HUES64 (cell line): ENCODE results near the gene PRSS12.
"Not testable (repeated sequence)": the region's sequence is repeated elsewhere in the genome, so short reads cannot be mapped to it uniquely, and the experiment has no call there.

Experiments used
- H3K27ac ChIP-seq: 2 replicates; pipeline ENCODE4 v1.7.0; 2013; ENCODE audit warnings: low read depth, low read length, inconsistent platforms
- H3K27me3 ChIP-seq: 2 replicates; pipeline ENCODE4 v1.6.1; 2013; ENCODE audit warnings: mild to moderate bottlenecking, low read length; ENCODE audit not compliant: insufficient read depth
- H3K36me3 ChIP-seq: 2 replicates; pipeline ENCODE4 v1.6.1; 2013; ENCODE audit warnings: mild to moderate bottlenecking, low read length; ENCODE audit not compliant: insufficient read depth
- H3K4me1 ChIP-seq: 2 replicates; pipeline ENCODE4 v1.6.1; 2013; ENCODE audit warnings: mild to moderate bottlenecking, low read length, moderate library complexity; ENCODE audit not compliant: insufficient read depth
- H3K4me3 ChIP-seq: 2 replicates; pipeline ENCODE4 v1.5.1; 2013; ENCODE audit warnings: mild to moderate bottlenecking, low read length, moderate library complexity
- H3K9ac ChIP-seq: 2 replicates; pipeline ENCODE4 v1.6.1; 2013; ENCODE audit warnings: mild to moderate bottlenecking, low read depth, low read length
- H3K9me3 ChIP-seq: 2 replicates; pipeline ENCODE4 v1.6.1; 2013; ENCODE audit warnings: low read depth, low read length; ENCODE audit not compliant: insufficient read depth
- WGBS: fragments of 150-250, 120-280 bp; methylation state at CpG from one replicate; pipeline ENCODE4 v1.1.7; 2013; ENCODE audit warnings: missing lambda C conversion rate; 5-methylcytosine and 5-hydroxymethylcytosine counted together

The PRSS12 gene

GRCh38 chr4:118322831-118323502 is 29.8 kb downstream of the PRSS12 start:
- peaks cover 14% of the 10 kb centered on the region for H3K4me1 ChIP-seq
- no peaks in the 10 kb centered on the region for H3K9me3 ChIP-seq
- H3K27ac ChIP-seq, result no peak overlapping the region
- no peaks in the 10 kb centered on the region for H3K27me3 ChIP-seq
- no peaks in the 10 kb centered on the region for H3K36me3 ChIP-seq
- no peak overlapping the region for H3K9ac ChIP-seq
- 92% methylated on average over 5 of the region's 5 CpGs for WGBS
- H3K4me3 ChIP-seq, result no peak overlapping the region

DNA sequence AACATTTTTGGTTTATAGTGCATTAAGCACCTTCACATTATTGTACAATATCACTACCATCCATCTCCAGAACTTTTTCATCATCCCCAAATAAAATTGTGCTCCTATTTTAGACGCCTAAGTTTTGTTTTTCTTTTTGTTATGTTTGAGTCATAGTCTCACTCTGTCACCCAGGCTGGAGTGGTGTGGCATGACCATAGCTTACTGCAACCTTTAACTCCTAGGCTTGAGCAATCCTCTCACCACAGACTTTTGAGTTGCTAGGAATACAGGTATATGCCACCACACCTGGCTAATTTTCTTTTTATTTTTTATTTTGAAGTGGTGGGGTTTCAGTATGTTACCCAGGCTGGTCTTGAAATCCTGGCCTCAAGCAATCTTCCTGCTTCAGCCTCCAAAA is 33.9 kb downstream of the PRSS12 start:
- no peak overlapping the region for H3K27ac ChIP-seq
- no peak overlapping the region for H3K9ac ChIP-seq
- H3K4me3 ChIP-seq, result no peak overlapping the region
- no peaks in the 10 kb centered on the region for H3K9me3 ChIP-seq
- H3K36me3 ChIP-seq, result no peaks in the 10 kb centered on the region
- H3K27me3 ChIP-seq, result no peaks in the 10 kb centered on the region
- WGBS, result 86% methylated on average over 1 of the region's 1 CpG
- no peaks in the 10 kb centered on the region for H3K4me1 ChIP-seq

DNA sequence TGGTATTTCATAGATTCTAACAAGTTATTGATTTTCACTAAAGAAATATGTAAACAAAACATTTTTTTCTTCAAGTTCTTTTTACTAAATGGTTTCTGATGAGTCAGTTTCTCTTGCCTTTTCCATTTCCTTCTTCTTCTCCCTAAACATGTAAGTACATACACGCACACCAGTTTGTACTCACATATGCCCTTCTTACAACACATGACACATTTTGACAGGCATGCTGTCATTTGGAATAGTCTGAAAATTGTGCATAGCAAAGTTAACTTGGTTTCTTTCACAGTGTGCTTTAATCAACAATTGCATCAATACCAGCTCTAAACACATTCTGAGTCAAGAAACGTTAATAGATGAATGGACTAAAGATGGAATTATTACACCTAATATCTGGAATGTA is 35.1 kb downstream of the PRSS12 start:
- no peaks in the 10 kb centered on the region for H3K27me3 ChIP-seq
- H3K4me1 ChIP-seq, result no peaks in the 10 kb centered on the region
- no peak overlapping the region for H3K27ac ChIP-seq
- H3K9ac ChIP-seq, result no peak overlapping the region
- no peak overlapping the region for H3K4me3 ChIP-seq
- H3K9me3 ChIP-seq, result no peaks in the 10 kb centered on the region
- WGBS, result 94% methylated on average over 1 of the region's 2 CpGs
- no peaks in the 10 kb centered on the region for H3K36me3 ChIP-seq

- H3K9ac ChIP-seq, result no peak overlapping the region
- no peaks in the 10 kb centered on the region for H3K4me1 ChIP-seq
- H3K27ac ChIP-seq, result no peak overlapping the region
- no peak overlapping the region for H3K4me3 ChIP-seq
- no peaks in the 10 kb centered on the region for H3K36me3 ChIP-seq
- H3K9me3 ChIP-seq, result no peaks in the 10 kb centered on the region
- H3K27me3 ChIP-seq, result no peaks in the 10 kb centered on the region
- WGBS, result 93% methylated on average over 2 of the region's 2 CpGs
Measured at GRCh38 chr4:118314221-118314620, 38.6 kb downstream of the PRSS12 start.

DNA sequence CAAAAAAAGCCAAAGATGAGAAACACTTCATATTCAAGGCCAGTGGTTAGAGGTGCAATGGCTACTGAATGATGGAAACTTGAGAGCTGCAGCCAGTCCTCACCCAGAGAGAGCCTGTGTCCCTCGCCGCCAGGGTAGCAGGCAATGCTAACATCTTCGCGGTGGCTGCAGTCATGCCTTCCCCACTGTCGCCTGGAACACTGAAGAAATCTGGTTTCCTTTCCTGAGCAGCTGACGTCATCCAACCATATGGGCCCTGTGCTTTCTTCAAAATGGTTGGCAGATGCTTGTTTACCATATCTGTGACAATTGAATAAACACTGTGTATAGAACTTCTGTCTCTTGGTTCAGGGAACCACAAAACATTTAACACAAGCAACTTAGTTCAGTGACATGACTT is 39.7 kb downstream of the PRSS12 start:
- no peaks in the 10 kb centered on the region for H3K9me3 ChIP-seq
- H3K36me3 ChIP-seq, result no peaks in the 10 kb centered on the region
- H3K9ac ChIP-seq, result no peak overlapping the region
- 81% methylated on average over 6 of the region's 6 CpGs for WGBS
- H3K27ac ChIP-seq, result no peak overlapping the region
- no peak overlapping the region for H3K4me3 ChIP-seq
- H3K4me1 ChIP-seq, result peaks cover 5% of the 10 kb centered on the region; the same call in 1 of the 2 replicates
- H3K27me3 ChIP-seq, result no peaks in the 10 kb centered on the region

- peaks cover 16% of the 10 kb centered on the region; the same call in 1 of the 2 replicates for H3K4me1 ChIP-seq
- H3K36me3 ChIP-seq, result no peaks in the 10 kb centered on the region
- H3K27ac ChIP-seq, result no peak overlapping the region
- 83% methylated on average over 4 of the region's 4 CpGs for WGBS
- H3K4me3 ChIP-seq, result no peak overlapping the region
- no peaks in the 10 kb centered on the region for H3K27me3 ChIP-seq
- H3K9ac ChIP-seq, result no peak overlapping the region
- no peaks in the 10 kb centered on the region for H3K9me3 ChIP-seq
Measured at GRCh38 chr4:118308306-118309030, 44.3 kb downstream of the PRSS12 start.

DNA sequence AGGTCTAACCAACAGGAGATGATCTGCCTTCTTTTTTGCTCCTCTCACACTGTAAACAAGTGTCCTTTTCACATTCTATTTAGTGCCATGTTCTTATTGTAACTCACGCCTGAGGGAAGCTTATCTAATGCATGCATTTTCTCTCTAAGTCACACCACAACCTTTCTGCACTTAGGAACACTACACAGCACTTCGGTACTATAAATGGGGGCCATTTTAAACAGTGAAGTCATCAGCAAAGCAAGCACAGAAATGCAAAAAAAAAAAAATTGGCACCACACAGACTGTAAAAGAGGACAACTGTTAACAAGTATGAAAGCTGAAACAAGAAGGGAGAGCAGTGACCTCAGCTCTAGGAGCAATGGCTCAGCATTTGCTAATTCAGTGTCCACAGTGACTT is 45.2 kb downstream of the PRSS12 start:
- Histone ChIP-seq H3K27ac (no peak overlapping the region), H3K9me3 (no peaks in the 10 kb centered on the region), H3K36me3 (no peaks in the 10 kb centered on the region), H3K4me1 (peaks cover 16% of the 10 kb centered on the region; the same call in 1 of the 2 replicates), H3K4me3 (no peak overlapping the region), H3K9ac (no peak overlapping the region), H3K27me3 (no peaks in the 10 kb centered on the region)
- WGBS, result 27% methylated on average over 2 of the region's 2 CpGs

DNA sequence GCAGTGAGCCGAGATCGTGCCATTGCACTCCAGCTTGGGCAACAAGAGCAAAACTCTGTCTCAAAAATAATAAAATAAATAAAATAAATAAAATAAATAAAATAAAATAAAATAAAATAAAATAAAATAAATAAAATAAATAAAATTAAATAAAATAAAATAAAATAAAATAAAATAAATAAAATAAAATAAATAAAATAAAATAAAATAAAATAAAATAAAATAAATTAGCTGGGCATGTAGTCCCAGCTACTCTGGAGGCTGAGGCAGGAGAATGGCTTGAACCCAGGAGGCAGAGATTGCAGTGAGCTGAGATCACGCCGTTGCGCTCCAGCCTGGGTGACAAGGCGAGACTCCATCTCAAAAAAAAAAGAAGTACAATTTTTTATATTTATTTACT is 53.2 kb downstream of the PRSS12 start:
- 97% methylated on average over 5 of the region's 6 CpGs for WGBS

DNA sequence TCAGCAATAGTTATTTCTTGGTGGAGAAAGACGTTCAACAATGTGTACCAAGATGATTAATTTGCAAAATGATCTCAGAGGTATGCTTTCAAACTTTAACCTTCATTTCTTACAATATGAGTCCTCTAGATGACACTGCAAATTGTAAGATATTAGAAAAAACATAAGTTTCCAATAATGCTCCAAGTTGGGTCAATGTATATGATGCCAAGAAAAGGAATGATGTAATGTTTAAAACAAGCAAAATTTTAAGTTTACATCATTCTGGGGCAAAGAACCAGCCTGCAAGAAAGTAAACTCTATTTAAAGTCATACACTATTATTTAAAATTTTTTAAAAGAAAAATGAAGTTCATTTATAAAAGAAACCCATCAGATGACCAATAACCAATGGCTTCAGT is 56.1 kb downstream of the PRSS12 start:
- 100% methylated on average over 1 of the region's 1 CpG for WGBS
- H3K9me3 ChIP-seq, result no peaks in the 10 kb centered on the region
- no peak overlapping the region for H3K27ac ChIP-seq

More for the DNA sequence above, 53.2 kb downstream of the PRSS12 start:
- H3K9me3 ChIP-seq, H3K9ac ChIP-seq, H3K27ac ChIP-seq, H3K27me3 ChIP-seq, H3K4me1 ChIP-seq, H3K4me3 ChIP-seq, H3K36me3 ChIP-seq: not testable (repeated sequence)

GRCh38 chr4:118290951-118291350 is 61.9 kb downstream of the PRSS12 start:
- H3K36me3 ChIP-seq, result no peaks in the 10 kb centered on the region
- H3K9ac ChIP-seq, result no peak overlapping the region
- WGBS, result 89% methylated on average over 2 of the region's 2 CpGs

More for the DNA sequence above, 56.1 kb downstream of the PRSS12 start:
- H3K4me3 ChIP-seq, result no peak overlapping the region
- H3K27me3 ChIP-seq, result no peaks in the 10 kb centered on the region
- no peak overlapping the region for H3K9ac ChIP-seq
- H3K36me3 ChIP-seq, result no peaks in the 10 kb centered on the region
- H3K4me1 ChIP-seq, result no peaks in the 10 kb centered on the region

GRCh38 chr4:118289794-118290193 is 63.0 kb downstream of the PRSS12 start:
- H3K36me3 ChIP-seq, result no peaks in the 10 kb centered on the region
- H3K4me3 ChIP-seq, result no peak overlapping the region
- no peaks in the 10 kb centered on the region for H3K4me1 ChIP-seq
- H3K27me3 ChIP-seq, result no peaks in the 10 kb centered on the region
- no peak overlapping the region for H3K9ac ChIP-seq
- H3K27ac ChIP-seq, result no peak overlapping the region
- WGBS, result 100% methylated on average over 1 of the region's 1 CpG
- H3K9me3 ChIP-seq, result no peaks in the 10 kb centered on the region

More at GRCh38 chr4:118290951-118291350, 61.9 kb downstream of the PRSS12 start:
- no peak overlapping the region for H3K27ac ChIP-seq
- no peak overlapping the region for H3K4me3 ChIP-seq
- no peaks in the 10 kb centered on the region for H3K27me3 ChIP-seq
- H3K4me1 ChIP-seq, result no peaks in the 10 kb centered on the region
- H3K9me3 ChIP-seq, result no peaks in the 10 kb centered on the region
